Measurements from ENCODE around the gene GDAP2. TPM values are rescaled to one million over a fixed set of nuclear protein-coding genes. Genes with fewer than 3 reads are reported as not detected.

The GDAP2 gene
- total RNA-seq, 1 donor from 2014 or later = 25.4 TPM

GRCh38 chr1:117832453-117832852 lies 97.0 kb downstream of the GDAP2 start:
- peaks cover 6% of the 10 kb centered on the region for H3K9me3 Mint-ChIP-seq
- no peak for DNase-seq (ENCODE audit: low read depth, low spot score)
- no peak overlapping the region for H3K27ac Mint-ChIP-seq (ENCODE audit: unreplicated experiment)
- no peaks in the 10 kb centered on the region for H3K4me1 Mint-ChIP-seq
- no peak for TF ChIP-seq CTCF (conservative IDR thresholded peaks at IDR 0.05)
- H3K4me3 Mint-ChIP-seq = no peak overlapping the region
- H3K36me3 Mint-ChIP-seq (ENCODE audit: low read depth) = no peaks in the 10 kb centered on the region
- no peaks in the 10 kb centered on the region for H3K27me3 Mint-ChIP-seq (ENCODE audit: low read depth)

GRCh38 chr1:117830222-117830621 lies 99.2 kb downstream of the GDAP2 start:
- DNase-seq (ENCODE audit: low read depth, low spot score) = no peak
- H3K36me3 Mint-ChIP-seq (ENCODE audit: low read depth) = no peaks in the 10 kb centered on the region
- TF ChIP-seq CTCF (conservative IDR thresholded peaks at IDR 0.05) = no peak
- H3K4me3 Mint-ChIP-seq = no peak overlapping the region
- H3K4me1 Mint-ChIP-seq = no peaks in the 10 kb centered on the region
- no peak overlapping the region for H3K27ac Mint-ChIP-seq (ENCODE audit: unreplicated experiment)
- H3K27me3 Mint-ChIP-seq (ENCODE audit: low read depth) = no peaks in the 10 kb centered on the region
- H3K9me3 Mint-ChIP-seq = peaks cover 6% of the 10 kb centered on the region

GRCh38 chr1:117828201-117828600 lies 101.2 kb downstream of the GDAP2 start:
- no peak for TF ChIP-seq CTCF (conservative IDR thresholded peaks at IDR 0.05)
- no peak for DNase-seq (ENCODE audit: low read depth, low spot score)
- Mint-ChIP-seq H3K4me3 (no peak overlapping the region), H3K27ac (ENCODE audit: unreplicated experiment) (no peak overlapping the region), H3K27me3 (ENCODE audit: low read depth) (no peaks in the 10 kb centered on the region), H3K4me1 (no peaks in the 10 kb centered on the region), H3K36me3 (ENCODE audit: low read depth) (no peaks in the 10 kb centered on the region), H3K9me3 (peaks cover 6% of the 10 kb centered on the region)

DNA sequence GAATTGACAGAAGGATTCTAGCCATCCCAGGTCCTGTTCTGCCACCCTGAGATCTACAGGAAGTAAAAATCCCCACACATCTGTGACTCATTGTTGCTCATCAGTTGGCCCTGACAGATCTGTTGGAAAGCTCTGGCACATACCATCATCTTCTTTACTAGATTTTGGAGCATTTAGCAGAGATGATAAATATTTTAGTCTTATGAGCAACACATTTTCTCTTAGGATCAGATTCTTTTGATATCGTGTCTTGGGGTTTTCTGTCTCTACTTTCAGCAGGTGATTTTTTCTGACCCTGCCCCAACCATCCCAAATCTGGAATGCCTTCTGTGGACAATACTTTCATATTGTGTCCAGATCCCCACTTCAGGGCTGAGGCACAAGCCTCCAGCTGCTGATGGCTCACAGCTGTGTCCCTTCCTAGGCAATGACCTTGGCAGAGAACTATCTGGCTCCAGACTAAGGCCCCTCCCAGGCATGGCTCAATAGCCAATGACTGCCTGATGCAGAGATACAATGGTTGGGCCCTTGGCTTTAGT lies 102.8 kb downstream of the GDAP2 start:
- H3K36me3 Mint-ChIP-seq (ENCODE audit: low read depth) = peaks cover 2% of the 10 kb centered on the region
- no peak overlapping the region for H3K27ac Mint-ChIP-seq (ENCODE audit: unreplicated experiment)
- no peak overlapping the region for H3K4me3 Mint-ChIP-seq
- TF ChIP-seq CTCF (conservative IDR thresholded peaks at IDR 0.05) = no peak
- H3K4me1 Mint-ChIP-seq = no peaks in the 10 kb centered on the region
- no peaks in the 10 kb centered on the region for H3K27me3 Mint-ChIP-seq (ENCODE audit: low read depth)
- peaks cover 10% of the 10 kb centered on the region for H3K9me3 Mint-ChIP-seq
- no peak for DNase-seq (ENCODE audit: low read depth, low spot score)

DNA sequence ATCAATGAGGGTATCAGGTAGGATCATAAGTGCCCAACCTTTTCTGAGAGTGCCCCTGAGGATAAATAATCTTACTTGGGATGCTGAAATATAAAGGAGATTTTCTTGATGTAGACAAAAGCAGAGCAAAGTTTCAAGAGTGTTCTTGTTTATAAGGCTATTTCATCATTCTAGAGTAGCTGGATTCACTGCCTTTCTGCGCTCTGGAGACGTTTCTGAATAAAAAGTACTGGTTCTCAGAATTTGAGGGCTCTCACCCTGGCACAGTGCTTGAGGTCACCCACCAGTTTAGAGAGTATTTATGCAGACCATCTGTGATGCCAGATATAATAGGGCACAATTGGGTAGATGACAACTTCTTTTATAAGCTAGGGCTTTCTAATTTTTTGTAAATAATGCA lies 103.3 kb downstream of the GDAP2 start:
- Mint-ChIP-seq H3K27me3 (ENCODE audit: low read depth) (no peaks in the 10 kb centered on the region), H3K4me1 (no peaks in the 10 kb centered on the region), H3K9me3 (peaks cover 10% of the 10 kb centered on the region), H3K27ac (ENCODE audit: unreplicated experiment) (no peak overlapping the region), H3K36me3 (ENCODE audit: low read depth) (peaks cover 2% of the 10 kb centered on the region), H3K4me3 (no peak overlapping the region)
- DNase-seq (ENCODE audit: low read depth, low spot score) = no peak
- TF ChIP-seq CTCF (conservative IDR thresholded peaks at IDR 0.05) = no peak

DNA sequence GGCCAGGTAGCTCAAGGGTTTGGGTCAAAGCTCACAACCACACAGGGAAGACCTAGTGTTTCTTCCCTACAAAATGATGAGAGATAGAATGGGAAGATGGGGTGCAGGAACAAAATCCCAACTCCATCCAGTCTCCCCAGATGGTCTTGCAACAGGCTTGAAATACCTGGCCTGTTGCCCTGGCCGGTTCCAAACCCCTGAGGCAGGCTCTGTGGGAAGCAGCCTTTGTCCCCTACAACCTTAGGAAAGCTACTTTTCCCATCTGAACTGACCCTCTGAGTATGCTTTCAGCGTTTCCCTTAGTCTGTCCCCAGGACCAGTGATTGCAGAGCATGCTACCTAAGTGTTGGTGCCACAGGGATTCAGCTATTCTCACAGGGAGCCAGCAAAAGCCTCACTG lies 104.0 kb downstream of the GDAP2 start:
- DNase-seq (ENCODE audit: low read depth, low spot score) = no peak
- Mint-ChIP-seq H3K27ac (ENCODE audit: unreplicated experiment) (no peak overlapping the region), H3K27me3 (ENCODE audit: low read depth) (no peaks in the 10 kb centered on the region), H3K4me3 (no peak overlapping the region), H3K36me3 (ENCODE audit: low read depth) (peaks cover 2% of the 10 kb centered on the region), H3K9me3 (peaks cover 7% of the 10 kb centered on the region), H3K4me1 (no peaks in the 10 kb centered on the region)
- TF ChIP-seq CTCF (conservative IDR thresholded peaks at IDR 0.05) = no peak

Measured in neural crest cell (in vitro differentiated cells).